ENCODE data around the gene RASSF8.

Gene RASSF8

GRCh38 chr12:25962932-25963525, 4.5 kb downstream of the RASSF8 start:
- DNase-seq, result no peak

GRCh38 chr12:25965682-25966081, 7.2 kb downstream of the RASSF8 start:
- DNase-seq, result no peak

GRCh38 chr12:25970082-25970481, 11.6 kb downstream of the RASSF8 start:
- DNase-seq, result no peak

GRCh38 chr12:25970916-25971653, 12.6 kb downstream of the RASSF8 start:
- no peak for DNase-seq

- no peak for DNase-seq
Observed at GRCh38 chr12:25971654-25972041, 13.2 kb downstream of the RASSF8 start.

GRCh38 chr12:25972783-25973182, 14.3 kb downstream of the RASSF8 start:
- no peak for DNase-seq

GRCh38 chr12:25975179-25975578, 16.7 kb downstream of the RASSF8 start:
- no peak for DNase-seq

GRCh38 chr12:25975682-25976081, 17.2 kb downstream of the RASSF8 start:
- no peak for DNase-seq

GRCh38 chr12:25976289-25976688, 17.8 kb downstream of the RASSF8 start:
- no peak for DNase-seq

- DNase-seq, result no peak
Observed at GRCh38 chr12:25977047-25977446, 18.6 kb downstream of the RASSF8 start.

GRCh38 chr12:25979059-25979458, 20.6 kb downstream of the RASSF8 start:
- DNase-seq, result no peak

GRCh38 chr12:25979563-25979962, 21.1 kb downstream of the RASSF8 start:
- DNase-seq, result no peak

- no peak for DNase-seq
Observed at GRCh38 chr12:25980035-25980434, 21.6 kb downstream of the RASSF8 start.

- no peak for DNase-seq
Observed at GRCh38 chr12:25981597-25981996, 23.1 kb downstream of the RASSF8 start.

GRCh38 chr12:25982416-25982815, 23.9 kb downstream of the RASSF8 start:
- DNase-seq, result no peak

- DNase-seq, result no peak
Observed at GRCh38 chr12:25983625-25984024, 25.1 kb downstream of the RASSF8 start.

GRCh38 chr12:25984759-25985158, 26.3 kb downstream of the RASSF8 start:
- no peak for DNase-seq

- DNase-seq, result no peak
Observed at GRCh38 chr12:25985316-25986175, 27.1 kb downstream of the RASSF8 start.

- no peak for DNase-seq
Observed at GRCh38 chr12:25986180-25986579, 27.7 kb downstream of the RASSF8 start.

GRCh38 chr12:25988505-25988904, 30.0 kb downstream of the RASSF8 start:
- DNase-seq, result no peak

- no peak for DNase-seq
Observed at GRCh38 chr12:25990495-25990894, 32.0 kb downstream of the RASSF8 start.

GRCh38 chr12:25992026-25992782, 33.7 kb downstream of the RASSF8 start:
- peak in 1 of 2 experiments; percentile 15 for DNase-seq
